Stimulated activated CD4-positive, alpha-beta T cell treated with anti-CD3 and anti-CD28 coated beads, TNF-alpha, amount 100 ng/mL, for 48 hours (primary cell): ENCODE data around the gene COL25A1.
"Not testable (repeated sequence)": the region's sequence is repeated elsewhere in the genome, so short reads cannot be mapped to it uniquely, and the experiment has no call there.

Source experiments
- DNase-seq, 3 donors: peaks; one replicate each; pipeline ENCODE4 v3.0.0-alpha.2; 2020; ENCODE audit warnings: low read depth in 3 of 3

The COL25A1 gene

GRCh38 chr4:109011241-109012026 lies 291.0 kb downstream of the COL25A1 start:
- no peak for DNase-seq

- DNase-seq: no peak
These were observed 291.9 kb downstream of the COL25A1 start for GRCh38 chr4:109010521-109010920.

GRCh38 chr4:109009909-109010308 lies 292.5 kb downstream of the COL25A1 start:
- DNase-seq: no peak

- no peak for DNase-seq
These were observed 294.5 kb downstream of the COL25A1 start for GRCh38 chr4:109007976-109008375.

- DNase-seq: no peak
These were observed 296.9 kb downstream of the COL25A1 start for GRCh38 chr4:109005523-109005922.

GRCh38 chr4:109004418-109004817 lies 298.0 kb downstream of the COL25A1 start:
- DNase-seq: no peak

GRCh38 chr4:109003964-109004363 lies 298.5 kb downstream of the COL25A1 start:
- DNase-seq: no peak

GRCh38 chr4:108991551-108992328 lies 310.7 kb downstream of the COL25A1 start:
- no peak for DNase-seq

GRCh38 chr4:108988464-108989195 lies 313.8 kb downstream of the COL25A1 start:
- no peak for DNase-seq

- not testable (repeated sequence) for DNase-seq
These were observed 318.0 kb downstream of the COL25A1 start for GRCh38 chr4:108984495-108984894.

GRCh38 chr4:108982402-108983185 lies 319.9 kb downstream of the COL25A1 start:
- DNase-seq: no peak

GRCh38 chr4:108980455-108981239 lies 321.8 kb downstream of the COL25A1 start:
- no peak for DNase-seq

GRCh38 chr4:108979759-108980158 lies 322.7 kb downstream of the COL25A1 start:
- no peak for DNase-seq

- DNase-seq: no peak
These were observed 324.4 kb downstream of the COL25A1 start for GRCh38 chr4:108978066-108978465.

GRCh38 chr4:108972613-108973283 lies 329.7 kb downstream of the COL25A1 start:
- DNase-seq: no peak

GRCh38 chr4:108971473-108971872 lies 331.0 kb downstream of the COL25A1 start:
- DNase-seq: no peak

GRCh38 chr4:108965472-108966076 lies 336.9 kb downstream of the COL25A1 start:
- no peak for DNase-seq

GRCh38 chr4:108965016-108965415 lies 337.4 kb downstream of the COL25A1 start:
- no peak for DNase-seq

GRCh38 chr4:108963910-108964309 lies 338.5 kb downstream of the COL25A1 start:
- DNase-seq: no peak

GRCh38 chr4:108959491-108959890 lies 343.0 kb downstream of the COL25A1 start:
- no peak for DNase-seq
